Frontal cortex (tissue), 4 donors: ENCODE measurements around the gene TEPSIN. TPM values are rescaled to one million over a fixed set of nuclear protein-coding genes. Genes with fewer than 3 reads are reported as not detected.

ENCODE experiments used
- DNase-seq, 2 donors: peaks; one replicate each; pipeline ENCODE4 v3.0.0; 2012; ENCODE audit warnings: low spot score in 2 of 2
- FAIRE-seq: peaks from 2 replicates; lab custom pipeline; 2012; peaks lifted over from hg19 to GRCh38; lab: Jason Lieb, UNC
- total RNA-seq: library from RNA; depleted of rRNA; stranded (reverse); fragments of >200 nt; gene quantifications from one replicate; pipeline ENCODE4 v1.2.3, GENCODE V29; 2014
- donor health status: control.
- donor health status: control.
- donor health status: control.

Gene TEPSIN
- total RNA-seq, 1 donor from 2014 or later = 7.3 TPM

DNA sequence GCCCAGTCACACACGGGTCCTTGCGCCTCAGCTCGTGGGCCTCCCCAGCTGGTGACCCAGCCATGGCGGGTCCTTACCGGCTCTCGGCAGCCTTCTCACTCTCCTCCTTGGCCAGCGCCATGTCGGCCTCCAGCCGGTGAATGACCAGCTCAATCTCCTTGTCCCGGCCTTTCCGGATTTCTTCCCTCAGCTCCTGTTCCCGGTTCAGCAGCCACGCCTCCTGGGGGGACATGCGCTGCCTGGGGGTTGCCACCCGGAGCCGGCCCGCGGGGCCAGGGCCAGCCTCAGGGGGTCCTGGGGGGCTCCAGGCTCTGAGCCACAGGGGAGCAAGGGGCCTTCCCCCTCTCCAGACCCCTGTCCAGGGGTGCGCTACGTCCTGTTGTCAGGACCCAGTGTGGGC is 47.7 kb downstream of the TEPSIN start:
- DNase-seq (no peak), FAIRE-seq (no peak)

DNA sequence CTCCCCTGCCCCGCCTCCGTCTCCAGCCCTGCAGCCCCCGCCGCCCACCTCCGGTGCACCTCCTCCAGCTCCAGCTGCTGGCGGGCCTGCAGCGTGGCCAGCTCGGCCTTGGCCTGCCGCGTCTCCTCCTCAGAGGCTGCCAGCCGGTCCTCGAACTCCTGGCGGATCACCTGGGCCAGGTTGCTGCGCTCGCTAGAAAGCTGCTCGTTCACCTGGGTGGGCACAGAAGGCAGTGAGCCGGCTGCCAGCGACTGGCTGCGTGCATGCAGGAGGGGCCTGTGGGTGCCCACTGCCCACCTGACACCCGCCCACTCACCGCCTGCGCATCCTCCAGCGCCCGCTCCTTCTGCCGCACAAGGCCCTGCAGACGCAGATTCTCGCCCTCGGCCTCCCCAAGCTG is 48.3 kb downstream of the TEPSIN start:
- FAIRE-seq (no peak), DNase-seq (no peak)

DNA sequence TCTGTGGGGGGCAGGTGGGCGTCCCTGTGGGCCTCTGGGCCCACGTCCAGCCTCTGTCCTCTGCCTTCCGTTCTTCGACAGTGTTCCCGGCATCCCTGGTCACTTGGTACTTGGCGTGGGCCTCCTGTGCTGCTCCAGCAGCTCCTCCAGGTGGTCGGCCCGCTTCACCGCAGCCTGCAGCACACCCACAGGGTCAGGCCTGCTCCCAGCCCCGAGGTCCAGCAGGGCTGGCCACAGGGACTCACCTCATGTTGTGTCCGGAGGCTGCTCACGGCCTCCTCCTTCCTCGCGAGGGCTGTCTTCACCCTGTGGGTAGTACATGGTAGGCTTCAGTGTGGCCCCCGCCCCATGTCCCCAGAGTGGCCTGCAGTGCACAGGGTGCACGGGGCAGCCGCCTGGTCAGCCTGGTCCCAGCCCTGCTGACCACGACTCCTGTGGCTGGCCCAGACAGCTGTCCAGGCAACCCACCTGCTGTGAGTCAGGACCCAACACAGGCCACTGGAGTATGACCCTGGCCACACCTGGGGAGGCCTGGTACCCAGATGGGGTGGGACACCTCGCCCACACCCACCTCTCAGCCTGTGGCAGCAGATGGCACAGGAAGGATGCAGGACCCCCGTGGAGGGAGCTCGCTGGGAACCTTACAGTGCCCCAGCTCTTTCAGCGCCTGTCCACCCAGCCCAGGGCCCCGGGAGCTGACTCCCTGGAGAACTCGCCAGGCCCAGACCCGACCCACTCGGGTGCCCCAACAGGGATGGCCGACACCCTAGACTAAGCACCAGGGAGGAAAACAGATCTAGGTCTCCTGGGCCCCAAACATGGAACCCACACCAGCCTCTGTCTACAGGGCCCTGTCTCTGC is 49.0 kb downstream of the TEPSIN start:
- DNase-seq (peak; percentile 77 to 79), FAIRE-seq (no peak)

DNA sequence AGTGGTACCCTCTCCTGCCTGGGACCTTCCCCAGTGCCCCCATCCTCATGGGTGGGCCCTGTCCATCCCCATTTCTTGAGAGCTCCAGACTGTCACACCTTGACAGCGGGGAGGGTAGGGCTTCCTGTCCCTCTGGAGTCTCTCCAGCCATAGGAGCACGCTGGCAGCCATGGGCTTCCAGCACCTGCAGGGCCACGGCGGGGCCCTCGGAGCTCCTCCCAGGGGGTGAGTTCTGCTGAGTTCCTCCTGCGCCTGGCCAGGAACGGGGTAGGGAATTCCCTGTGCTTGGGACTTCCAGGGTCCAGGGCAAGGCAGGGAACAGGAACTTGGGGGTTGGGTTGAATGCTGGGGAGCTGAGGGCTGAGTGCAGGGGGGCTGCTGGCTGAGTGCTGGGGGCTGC is 49.8 kb downstream of the TEPSIN start:
- FAIRE-seq (no peak), DNase-seq (no peak)

DNA sequence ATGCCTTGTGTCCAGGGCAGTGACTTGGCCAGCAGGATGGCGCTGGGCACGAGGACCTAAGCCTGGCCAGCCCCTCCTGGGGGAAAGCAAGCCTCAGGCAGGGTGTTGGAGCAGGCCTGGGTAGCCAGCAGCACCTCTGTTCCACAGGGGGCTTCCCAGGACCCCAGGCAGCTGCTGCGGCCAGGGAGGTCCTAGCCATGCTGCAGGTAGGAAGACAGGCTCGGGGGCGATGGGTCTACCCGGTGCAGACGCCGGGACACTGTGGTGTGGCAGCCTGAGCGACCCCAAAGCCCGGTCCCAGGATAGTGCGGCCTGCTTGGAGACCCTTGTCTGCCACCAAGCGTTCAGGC is 50.4 kb downstream of the TEPSIN start:
- no peak for DNase-seq
- FAIRE-seq = no peak

DNA sequence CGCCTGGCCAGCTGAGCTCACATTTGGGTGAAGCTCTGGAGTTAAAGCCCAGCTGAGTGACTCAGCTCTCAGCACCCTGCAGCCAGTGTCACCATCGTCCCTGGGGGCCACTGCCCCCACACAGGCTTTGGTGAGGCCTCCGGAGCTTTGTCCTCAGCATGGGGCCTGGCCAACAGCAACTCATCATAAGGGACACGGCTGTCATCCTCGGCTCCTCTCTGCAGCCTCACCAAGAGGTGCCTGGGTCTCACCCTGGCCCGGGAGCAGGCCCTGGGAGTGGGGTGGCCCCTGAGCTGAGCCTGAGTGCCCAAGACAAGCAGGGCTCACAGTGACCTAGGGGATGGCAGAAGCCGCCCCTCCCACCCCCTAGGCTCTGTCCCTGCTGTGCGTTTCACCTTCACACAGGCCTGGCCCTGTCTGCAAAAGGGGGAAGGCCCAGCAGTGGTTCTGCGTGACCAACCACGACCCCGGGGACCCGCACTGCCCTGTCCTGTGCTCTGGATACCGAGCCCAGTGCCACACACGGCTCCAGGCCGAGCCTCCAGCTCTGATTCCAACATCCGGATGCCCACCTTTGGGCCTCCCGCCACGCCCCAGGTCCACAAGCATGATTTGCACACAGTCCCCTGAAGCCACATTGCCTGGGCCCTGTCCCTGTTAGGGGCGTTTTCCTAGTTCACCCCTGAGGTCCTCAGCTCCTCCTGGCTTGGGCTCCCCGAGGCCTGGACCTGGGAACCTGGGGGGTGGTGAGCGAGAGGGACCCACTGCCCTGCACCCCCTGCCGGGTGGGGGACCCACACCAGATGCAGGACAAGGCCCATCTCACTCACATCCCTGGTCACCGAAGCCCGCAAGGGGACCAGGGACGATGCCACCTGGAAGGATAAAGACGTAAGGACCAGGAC is 51.0 kb downstream of the TEPSIN start:
- no peak for FAIRE-seq

DNA sequence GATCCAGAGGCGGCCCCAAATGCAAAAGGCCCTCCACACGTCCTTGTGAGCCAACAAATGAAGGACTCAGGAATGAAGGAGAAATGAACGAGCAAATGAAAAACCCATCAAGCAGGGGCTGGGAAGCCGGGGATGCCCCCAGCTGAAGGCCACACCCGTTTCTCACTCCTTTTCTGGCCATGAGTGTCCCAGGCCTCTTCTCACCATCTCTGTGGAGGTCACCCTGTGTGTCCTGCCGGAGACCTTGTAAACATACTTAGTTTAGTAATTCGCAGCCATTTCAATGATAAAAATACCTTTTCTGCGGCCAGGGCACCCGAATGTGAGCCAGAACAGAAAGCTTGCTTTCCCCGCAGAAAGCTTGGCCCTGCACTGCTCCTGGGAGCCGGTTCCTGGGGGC is 51.7 kb downstream of the TEPSIN start:
- DNase-seq = no peak
- FAIRE-seq = no peak

More for the DNA sequence above, 51.0 kb downstream of the TEPSIN start:
- DNase-seq = no peak

DNA sequence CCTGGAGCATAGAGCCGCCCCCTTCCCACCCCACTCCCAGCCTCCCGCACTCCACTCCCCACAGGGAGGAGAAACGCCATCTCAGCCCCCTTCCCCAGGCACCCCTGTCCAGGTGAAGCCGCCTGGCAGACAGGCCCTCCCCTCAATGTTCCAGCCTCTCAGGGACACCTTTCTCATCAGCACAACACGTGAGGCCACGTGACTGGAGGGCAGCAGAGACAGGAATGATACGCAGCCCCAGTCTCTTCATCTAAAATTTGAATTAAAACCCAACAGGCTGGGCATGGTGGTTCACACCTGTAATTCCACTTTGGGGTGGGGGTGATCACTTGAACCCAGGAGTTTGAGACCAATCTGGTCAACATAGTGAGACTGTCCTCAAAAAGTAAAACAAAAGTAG is 52.7 kb downstream of the TEPSIN start:
- no peak for DNase-seq
- no peak for FAIRE-seq

DNA sequence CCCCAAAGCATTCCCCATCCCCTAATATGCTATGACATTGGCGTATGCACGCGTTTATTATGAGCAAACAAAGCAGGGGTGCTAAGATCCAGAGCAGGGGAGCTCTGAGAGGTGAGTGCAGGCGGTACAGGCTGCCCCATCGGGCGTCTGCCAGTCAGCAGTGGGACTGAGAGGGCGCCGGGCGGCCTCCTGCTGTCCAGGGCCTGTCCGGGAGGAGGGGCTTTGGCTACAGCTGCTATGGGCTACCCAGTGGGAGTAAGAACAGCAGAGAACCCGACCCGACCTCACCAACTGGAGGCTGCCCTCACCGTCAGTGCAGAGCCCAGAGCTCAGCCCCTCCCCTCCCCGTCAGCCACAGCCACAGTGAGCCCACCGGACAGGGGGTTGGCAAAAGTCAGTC is 54.3 kb downstream of the TEPSIN start:
- FAIRE-seq (no peak), DNase-seq (no peak)

DNA sequence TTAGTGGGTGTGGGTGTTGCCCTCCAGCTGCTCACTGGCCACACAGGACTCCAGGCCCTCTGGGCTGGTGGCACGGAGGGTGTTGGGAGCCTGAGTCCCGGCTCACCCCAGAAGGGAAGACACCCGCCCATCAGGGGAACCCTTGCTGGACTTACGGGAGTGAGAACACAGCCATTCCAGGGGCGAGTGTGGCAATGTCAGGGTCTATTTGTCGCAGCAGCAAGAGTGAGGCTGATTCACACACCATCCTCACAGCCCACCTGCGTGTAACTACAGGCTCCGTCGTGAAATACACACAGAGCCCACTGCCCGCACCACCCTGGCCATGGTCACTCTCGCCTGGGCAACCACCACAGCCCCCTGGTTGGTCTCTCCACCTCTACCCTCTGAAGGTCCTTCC is 55.0 kb downstream of the TEPSIN start:
- no peak for DNase-seq
- FAIRE-seq = no peak

DNA sequence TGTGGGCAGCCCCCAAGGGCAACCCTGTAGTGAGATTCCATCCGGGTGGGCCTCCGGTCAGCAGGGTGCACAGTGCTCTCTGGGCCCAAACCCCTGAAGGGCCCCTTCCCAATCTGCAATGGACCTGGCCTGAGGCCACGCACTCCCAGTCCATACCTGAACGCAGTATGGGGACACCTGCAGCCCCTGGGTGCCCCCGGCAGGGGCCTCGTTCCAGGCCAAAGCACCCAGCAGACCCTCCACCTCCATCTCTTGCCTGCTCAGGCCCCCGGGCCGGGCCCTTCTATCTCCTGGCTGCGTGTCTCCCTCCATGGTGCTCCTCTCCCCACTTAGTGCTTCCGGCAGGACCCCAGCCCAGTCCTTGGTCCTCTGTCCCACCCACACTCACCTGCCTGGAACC is 55.5 kb downstream of the TEPSIN start:
- FAIRE-seq (no peak), DNase-seq (no peak)

DNA sequence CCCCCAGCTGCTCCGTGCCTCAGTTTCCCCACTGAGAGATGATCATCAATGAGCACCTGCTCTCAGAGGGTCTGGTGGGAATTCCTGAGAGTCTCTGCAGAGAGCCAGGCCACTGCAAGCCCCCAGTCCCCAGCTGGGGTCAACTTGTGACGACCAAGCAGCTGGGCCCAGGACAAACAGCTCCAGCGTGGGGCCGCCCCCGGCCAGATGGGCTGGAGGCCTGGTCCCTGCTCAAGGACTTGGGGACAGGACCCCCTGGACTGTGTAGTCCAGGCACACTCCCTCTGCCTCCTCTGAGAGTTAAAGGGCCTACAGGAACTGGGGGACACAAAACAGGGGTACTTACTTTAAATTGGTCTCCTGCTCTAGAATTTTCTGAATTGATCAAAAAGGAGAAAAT is 56.3 kb downstream of the TEPSIN start:
- DNase-seq = no peak
- FAIRE-seq = no peak

DNA sequence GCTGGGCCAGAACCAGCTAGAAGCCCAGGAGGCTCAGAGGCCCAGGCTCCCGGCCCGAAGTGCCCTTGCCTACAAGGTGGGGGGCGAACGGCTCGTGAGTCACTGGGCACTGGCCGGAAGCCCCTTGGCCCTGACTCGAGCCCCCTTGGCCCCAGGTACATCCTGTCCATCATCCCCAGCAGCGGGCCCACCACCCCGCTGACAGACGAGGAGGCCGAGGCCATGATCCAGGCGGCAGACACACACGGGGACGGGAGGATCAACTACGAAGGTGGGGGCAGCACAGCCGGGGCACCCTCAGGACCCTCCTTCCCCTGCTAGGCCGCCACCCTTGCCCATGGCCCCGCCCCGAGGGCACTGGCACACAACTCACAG is 57.1 kb downstream of the TEPSIN start:
- DNase-seq = no peak
- FAIRE-seq = no peak

DNA sequence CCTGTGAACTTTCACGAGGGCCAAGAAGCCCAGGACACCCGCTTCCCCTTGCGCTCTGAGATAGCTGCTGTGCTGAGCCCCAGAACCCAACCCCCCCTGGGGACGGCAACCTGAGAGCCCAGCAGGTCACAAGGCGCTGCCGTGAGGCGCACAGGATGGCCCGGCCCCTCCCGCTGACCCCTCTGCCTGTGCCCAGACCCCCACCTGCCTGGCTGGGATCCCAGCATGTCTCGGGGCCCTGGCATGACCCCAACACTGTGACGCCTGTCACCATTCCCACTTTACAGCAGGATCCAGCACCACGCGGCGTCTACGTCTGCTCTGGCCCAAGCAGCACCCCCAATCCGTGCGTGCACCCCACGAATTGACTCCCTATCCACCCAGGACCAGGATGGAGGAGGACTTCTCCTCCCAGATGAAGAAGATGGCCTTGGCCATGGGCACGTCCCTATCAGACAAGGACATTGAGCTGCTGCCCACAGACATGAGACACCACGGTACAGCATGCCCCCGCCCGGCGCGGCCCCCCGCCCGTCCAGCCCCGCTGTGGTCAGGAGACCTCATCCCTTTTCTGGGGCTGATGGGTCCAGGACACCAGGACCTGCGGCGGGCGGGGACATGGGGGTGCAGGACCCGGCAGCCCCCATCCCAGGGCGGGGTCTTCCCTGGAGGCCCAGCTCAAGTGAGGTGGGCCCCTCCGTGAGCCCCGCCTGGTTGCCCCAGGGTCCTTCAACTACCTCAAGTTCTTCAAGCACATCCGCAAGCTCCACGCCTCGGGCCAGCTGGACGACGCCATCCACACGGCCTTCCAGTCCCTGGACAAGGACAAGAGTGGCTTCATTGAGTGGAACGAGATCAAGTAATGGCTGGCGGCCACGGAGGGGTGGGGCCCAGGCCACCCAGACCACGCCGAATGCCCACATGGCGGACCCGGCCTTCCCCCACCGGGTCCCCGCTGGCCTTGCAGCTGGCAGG is 57.7 kb downstream of the TEPSIN start:
- no peak for DNase-seq
- no peak for FAIRE-seq

DNA sequence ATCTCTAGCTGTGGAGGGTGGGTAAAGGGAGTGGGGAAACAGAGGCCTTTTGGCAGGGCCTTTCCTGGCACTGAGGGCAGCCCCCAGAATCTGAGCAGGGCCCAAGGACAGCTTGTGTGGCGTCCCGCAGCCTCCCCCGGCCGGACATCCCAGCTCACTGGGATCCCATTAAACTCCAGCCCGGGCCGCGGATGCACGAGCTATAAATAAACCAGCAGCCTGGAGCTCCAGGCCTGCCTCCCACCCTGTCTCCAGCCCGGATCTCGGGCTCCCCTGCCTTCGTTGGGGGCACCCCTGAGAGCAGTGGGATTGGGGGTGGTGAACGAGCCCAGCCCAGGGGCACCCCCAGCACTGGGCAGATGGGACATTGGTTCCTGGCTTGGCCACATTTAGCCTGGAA is 59.0 kb downstream of the TEPSIN start:
- DNase-seq (no peak), FAIRE-seq (no peak)

DNA sequence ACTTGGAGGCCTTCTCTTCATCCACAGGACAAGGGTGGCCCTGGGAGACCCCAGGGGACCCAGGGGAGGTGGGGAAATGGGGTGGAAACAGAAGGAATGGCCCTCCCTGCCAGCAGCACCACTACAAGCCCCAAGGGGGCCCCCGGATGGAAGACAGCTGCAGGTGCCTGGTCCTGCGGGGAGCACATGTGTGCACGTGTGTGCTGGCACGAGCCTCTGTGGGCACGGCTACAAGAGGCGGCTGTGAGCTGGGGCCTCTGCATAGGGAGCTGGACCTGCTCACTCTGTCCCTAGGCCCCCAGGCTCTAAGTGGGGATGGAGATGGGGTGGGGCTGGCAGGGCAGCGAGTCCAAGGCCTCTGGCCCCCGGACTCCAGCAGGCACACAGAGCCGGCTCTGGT is 59.6 kb downstream of the TEPSIN start:
- DNase-seq (no peak), FAIRE-seq (no peak)
